ENCODE results near the gene DNAH14.

DNA sequence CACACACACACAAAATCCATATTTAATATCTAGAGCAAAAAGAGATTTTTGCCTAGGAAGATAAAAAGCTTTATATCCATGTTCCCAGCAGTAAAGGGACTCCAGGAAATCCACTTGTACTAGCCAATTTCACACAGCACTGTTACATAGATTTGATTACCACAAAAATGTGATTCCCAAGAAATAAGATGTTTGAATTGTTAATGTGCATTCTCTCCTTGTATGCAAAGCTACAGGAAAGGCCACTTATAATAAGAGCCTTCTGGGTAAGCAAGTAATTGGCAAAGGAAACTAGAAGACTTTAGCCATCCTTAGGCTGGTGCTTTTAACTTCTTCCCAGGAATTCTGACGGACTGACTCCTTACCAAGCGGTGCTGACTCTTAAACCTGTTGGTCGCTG, 409.1 kb downstream of the DNAH14 start:
- TF ChIP-seq, protein P1, sequence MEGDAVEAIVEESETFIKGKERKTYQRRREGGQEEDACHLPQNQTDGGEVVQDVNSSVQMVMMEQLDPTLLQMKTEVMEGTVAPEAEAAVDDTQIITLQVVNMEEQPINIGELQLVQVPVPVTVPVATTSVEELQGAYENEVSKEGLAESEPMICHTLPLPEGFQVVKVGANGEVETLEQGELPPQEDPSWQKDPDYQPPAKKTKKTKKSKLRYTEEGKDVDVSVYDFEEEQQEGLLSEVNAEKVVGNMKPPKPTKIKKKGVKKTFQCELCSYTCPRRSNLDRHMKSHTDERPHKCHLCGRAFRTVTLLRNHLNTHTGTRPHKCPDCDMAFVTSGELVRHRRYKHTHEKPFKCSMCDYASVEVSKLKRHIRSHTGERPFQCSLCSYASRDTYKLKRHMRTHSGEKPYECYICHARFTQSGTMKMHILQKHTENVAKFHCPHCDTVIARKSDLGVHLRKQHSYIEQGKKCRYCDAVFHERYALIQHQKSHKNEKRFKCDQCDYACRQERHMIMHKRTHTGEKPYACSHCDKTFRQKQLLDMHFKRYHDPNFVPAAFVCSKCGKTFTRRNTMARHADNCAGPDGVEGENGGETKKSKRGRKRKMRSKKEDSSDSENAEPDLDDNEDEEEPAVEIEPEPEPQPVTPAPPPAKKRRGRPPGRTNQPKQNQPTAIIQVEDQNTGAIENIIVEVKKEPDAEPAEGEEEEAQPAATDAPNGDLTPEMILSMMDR (IDR thresholded peaks at IDR 0.05): no peak
- no peak for TF ChIP-seq POLR2A (IDR thresholded peaks at IDR 0.05)

All from body of pancreas (tissue), 4 donors.